GM10847 (cell line): ENCODE results near the gene FBXO8.

Source experiments
- POLR2A ChIP-seq: IDR thresholded peaks from 2 replicates; pipeline ENCODE4 v1.6.1; 2011; ENCODE audit not compliant: insufficient read length; ENCODE audit errors: extremely low read depth

The FBXO8 gene

GRCh38 chr4:174304664-174305063 lies 21.2 kb upstream of the FBXO8 start:
- TF ChIP-seq POLR2A = no peak

DNA sequence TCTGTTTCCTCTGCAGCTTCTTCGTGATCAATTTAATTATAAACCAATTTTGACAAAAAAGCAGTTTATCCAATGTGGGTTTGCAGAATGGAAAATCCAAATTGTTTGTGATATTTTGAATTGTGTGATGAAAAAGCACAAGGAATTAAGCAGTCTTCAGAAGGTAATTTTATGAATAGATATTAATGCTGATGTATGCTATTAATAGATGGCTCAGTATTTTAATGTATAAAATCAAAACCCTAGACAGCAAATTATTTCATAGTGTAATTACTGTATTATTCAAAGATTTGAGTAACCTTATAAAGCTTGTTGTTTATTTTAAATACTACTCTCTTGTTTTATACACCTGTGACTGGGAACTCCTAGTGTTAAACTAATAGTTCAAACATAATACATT lies 20.2 kb upstream of the FBXO8 start:
- TF ChIP-seq POLR2A = no peak

- no peak for TF ChIP-seq POLR2A
Measured at GRCh38 chr4:174292473-174292872, 9.0 kb upstream of the FBXO8 start.

- no peak for TF ChIP-seq POLR2A
Measured at GRCh38 chr4:174286870-174287269, 3.4 kb upstream of the FBXO8 start.

- no peak for TF ChIP-seq POLR2A
Measured at GRCh38 chr4:174284487-174284886, 1.0 kb upstream of the FBXO8 start.

DNA sequence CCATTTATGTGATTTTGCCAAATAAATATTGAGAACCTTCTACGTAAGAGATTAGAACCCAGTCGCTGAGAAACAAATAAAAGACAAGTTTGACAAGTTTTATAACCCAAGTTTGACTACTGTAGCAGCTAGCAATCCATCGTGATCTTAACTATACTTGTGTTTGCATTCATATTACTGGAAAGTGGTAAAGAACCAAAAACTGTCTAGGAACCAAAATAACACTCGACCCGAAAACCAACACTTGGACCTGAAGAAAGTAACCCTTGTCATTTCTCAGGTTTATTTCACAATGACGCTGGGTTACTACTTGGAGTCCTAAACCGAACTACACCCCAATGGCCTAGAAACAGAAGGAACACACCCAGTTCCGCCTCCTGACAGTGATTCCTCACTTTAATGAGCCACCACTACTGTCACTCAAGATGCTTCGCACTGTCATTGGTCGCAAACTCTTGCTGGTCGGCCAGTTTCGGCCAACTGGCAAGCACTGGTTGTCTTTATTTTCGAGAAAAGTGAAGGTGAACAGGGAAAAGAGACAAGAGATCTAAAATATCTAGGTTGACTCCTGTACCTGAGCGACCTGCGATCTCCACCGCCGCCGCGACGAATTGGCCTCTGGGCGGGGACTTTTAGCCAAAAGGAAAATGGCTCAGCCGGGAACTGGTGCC lies 496 bp downstream of the FBXO8 start:
- TF ChIP-seq POLR2A = no peak

GRCh38 chr4:174281901-174282300 lies 1.6 kb downstream of the FBXO8 start:
- no peak for TF ChIP-seq POLR2A

DNA sequence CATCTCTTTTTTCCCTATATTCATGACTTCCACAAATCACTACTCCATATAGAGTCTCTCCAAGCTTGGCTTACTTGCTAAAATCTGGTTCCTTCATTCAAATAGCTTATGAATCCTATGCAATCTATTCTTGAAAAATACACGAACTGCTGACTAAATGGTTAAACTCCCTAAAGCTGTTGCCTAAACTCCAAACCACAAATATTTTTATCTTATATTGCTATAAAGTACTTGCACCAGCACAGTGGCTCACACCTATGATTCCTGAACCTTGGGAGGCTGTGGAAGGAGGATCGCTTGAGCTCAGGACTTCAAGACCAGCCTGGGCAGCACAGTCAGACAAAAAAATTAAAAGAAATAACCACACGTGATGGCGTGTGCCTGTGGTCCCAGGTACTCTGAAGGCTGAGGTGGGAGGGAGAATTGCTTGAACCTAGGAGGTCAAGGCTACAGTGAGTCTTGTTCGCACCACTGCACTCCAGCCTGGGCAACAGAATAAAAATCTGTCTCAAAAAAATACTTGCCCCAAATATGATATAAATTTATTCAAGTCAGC lies 2.2 kb downstream of the FBXO8 start:
- no peak for TF ChIP-seq POLR2A

DNA sequence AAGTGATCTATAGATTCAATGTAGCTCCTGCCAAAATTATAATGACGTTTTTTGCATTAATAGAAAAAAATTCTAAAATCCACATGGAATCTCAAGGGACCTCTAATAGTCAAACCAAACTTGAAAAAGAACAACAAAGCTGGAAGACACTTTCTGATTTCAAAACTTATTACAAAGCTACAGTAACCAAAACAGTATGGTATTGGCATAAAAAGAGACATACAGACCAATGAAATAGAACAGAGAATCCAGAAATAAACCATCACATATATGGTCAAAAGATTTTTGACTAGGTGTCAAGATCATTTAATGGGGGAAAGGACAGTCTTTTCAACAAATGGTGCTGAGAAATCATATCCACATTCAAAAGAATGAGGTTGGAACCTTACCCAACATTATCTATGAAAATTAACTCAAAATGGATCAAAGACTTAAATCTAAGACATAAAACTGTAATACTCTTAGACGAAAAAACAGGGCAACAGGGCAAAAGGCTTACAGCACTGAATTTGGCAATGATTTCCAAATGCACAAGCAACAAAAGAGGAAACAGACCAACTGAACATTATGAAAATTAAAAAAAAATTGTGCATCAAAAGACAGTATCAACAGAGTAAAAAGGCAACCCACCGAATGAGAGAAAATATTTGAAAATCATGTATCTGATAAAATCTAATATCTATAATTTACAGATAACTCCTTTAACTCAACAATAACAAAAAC lies 3.9 kb downstream of the FBXO8 start:
- TF ChIP-seq POLR2A = no peak

DNA sequence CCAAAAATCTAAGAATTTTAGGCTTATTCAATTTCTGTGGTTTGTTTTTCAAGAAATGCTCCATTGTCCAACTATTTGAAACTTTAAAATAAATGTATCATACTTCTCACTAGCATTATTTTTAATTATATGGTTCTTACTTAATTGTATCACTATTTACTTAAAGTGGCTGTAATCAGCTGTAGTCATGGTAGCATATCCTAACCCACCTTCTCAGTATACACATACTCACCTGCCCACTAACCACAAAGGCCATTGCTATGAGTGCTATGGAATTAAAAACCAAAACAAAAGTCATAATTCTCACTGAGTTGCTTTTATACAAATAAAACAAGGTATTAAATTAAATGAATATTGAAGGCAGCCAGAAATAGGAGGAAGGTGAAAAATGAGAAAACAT lies 5.0 kb downstream of the FBXO8 start:
- no peak for TF ChIP-seq POLR2A

GRCh38 chr4:174277433-174277832 lies 6.0 kb downstream of the FBXO8 start:
- TF ChIP-seq POLR2A = no peak

DNA sequence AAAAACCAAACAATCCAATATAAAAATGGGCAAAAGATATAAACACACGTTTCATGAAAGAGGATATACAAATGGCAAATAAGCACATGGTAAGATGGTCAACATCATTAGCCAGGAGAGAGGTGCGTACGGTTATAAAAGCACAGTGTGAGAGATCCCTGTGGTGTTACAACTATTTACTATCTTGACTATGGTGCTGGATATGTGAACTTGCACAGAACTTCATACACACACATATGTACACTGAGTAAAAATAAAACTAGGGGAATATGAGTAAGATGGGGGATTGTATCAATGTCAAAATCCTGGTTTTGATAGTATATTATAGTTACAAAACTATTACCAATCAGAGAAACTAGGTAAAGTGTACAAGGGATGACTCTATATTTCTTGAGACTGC lies 8.4 kb downstream of the FBXO8 start:
- no peak for TF ChIP-seq POLR2A

DNA sequence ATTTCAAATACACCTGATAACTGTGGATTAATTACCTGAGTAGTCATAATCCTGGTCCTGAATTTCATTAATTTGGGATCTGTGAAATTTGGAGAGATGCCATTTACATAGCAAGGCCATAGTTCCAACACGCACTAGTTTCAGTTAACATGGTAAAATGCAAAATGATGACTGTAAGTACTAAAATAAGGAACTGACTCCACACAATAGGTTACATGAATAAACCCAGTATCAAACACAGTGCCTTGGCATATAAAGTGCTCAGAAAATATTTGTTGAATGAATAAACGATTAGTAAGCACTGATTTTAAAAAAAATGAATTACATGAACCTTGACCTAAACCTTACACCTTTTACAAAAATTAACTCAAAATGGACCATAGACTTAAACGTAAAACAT lies 9.0 kb downstream of the FBXO8 start:
- no peak for TF ChIP-seq POLR2A

DNA sequence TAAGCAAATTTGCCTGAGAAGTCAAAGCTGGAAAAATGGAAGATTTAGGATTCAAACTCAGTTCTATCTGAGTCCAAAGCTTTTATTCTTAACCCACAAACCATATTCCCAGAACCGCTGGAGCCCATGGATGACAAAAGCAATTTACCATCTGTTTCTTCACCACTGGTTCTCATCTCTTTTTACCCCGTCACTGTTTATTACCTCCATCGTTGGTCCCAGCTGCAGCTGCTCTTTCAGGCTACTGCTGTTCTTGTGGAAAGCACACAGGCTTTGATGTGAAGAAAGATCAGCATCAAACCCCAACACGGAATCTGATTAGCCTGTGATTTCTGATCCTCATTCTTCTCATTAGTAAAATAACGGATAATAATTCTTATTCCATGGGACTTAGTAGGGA lies 9.5 kb downstream of the FBXO8 start:
- no peak for TF ChIP-seq POLR2A

- no peak for TF ChIP-seq POLR2A
Measured at GRCh38 chr4:174266416-174266815, 17.1 kb downstream of the FBXO8 start.

GRCh38 chr4:174265916-174266315 lies 17.6 kb downstream of the FBXO8 start:
- no peak for TF ChIP-seq POLR2A

GRCh38 chr4:174263445-174263736 lies 20.1 kb downstream of the FBXO8 start:
- no peak for TF ChIP-seq POLR2A
